ENCODE data around the gene ST13. TPM values are rescaled to one million over a fixed set of nuclear protein-coding genes. Genes with fewer than 3 reads are reported as not detected.

ST13 gene
- total RNA-seq, 1 experiment from 2014 or later = 301 TPM

DNA sequence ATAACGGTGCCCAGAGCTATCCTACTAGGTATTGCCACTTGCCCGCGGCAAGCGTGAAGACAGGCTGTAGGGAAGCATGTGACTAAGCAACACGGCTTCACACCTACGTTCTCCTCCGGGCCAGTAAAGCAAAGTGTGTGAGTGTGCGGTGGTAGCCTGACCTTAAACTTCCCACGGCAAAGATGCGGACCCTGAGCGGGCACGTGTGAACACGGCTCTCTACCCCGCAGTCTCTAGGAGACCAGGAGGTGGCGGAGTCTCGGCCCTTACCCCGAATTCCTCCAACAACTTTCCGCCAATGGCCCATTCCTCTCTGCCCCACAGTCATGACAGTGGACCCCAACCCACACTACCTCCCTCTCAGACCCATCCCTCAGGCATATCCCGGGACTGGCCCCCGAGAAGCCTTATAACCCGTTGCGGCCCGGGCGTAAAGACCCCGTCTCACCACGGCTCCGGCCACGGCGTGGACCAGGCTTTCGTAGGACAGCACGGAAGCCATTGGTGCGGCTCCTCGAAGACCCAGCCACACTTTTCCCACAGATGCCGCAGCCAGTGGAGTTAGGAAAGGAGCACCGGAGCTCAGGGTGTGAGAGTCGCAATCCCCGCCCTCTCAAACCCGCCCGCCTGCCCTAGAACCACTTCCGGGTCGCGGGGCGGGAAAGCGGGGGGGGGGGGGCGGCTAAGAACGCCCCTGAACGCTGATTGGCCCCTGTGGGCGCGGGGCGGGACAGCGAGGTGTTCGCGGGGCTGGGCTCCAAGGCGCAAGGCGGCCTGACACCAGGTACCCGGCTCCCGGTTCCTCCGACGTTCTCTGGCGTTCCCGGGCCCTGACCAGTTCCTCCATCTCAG lies 37.5 kb downstream of the ST13 start, which contains the start of gene SLC25A17:
TSS of gene SLC25A17 (minus strand) at position 600 of the 852 bp plus-strand sequence. CDS start at position 502, 98 bp downstream.
- Histone ChIP-seq H2AFZ (ENCODE audit: low read depth, low read length, poor library complexity, severe bottlenecking) (peak within 1 kb of the TSS; percentile 88), H3K9me3 (ENCODE audit: control insufficient read depth in 1 of 2, insufficient read depth in 1 of 2, low read depth in 1 of 2, low read length in 2 of 2) (no peaks in the 10 kb centered on the region), H3K36me3 (ENCODE audit: control insufficient read depth in 1 of 2, insufficient read depth in 2 of 2, low read length in 2 of 2) (peaks cover 0 to 2% of the 10 kb centered on the region in 2 experiments; a peak in 2 of 4 replicates), H3K9me2 (ENCODE audit: insufficient read depth) (no peaks in the 10 kb centered on the region), H3K27ac (ENCODE audit: low read depth, low read length) (peak within 1 kb of the TSS; percentile 70), H3K9ac (ENCODE audit: low read length) (peak within 1 kb of the TSS; percentile 89), H4K20me1 (ENCODE audit: insufficient read depth) (no peaks in the 10 kb centered on the region), H3K79me2 (ENCODE audit: insufficient read depth, low read length) (peaks cover 45% of the 10 kb centered on the region), H3K4me1 (ENCODE audit: control insufficient read depth in 1 of 2, insufficient read depth in 2 of 2, low read length in 2 of 2) (peaks cover 8 to 25% of the 10 kb centered on the region in 2 experiments; a peak in 3 of 4 replicates), H3K4me3 (replicated peaks in 1 of 2; ENCODE audit: low read depth in 1 of 2, low read length in 2 of 2) (peak within 1 kb of the TSS; percentile 87 to 92), H3K27me3 (ENCODE audit: insufficient read depth, low read length) (no peaks in the 10 kb centered on the region), H3K4me2 (ENCODE audit: low read length) (peak within 1 kb of the TSS; percentile 92)
- ChIA-PET POLR2A (interaction anchor here (1.0 kb wide), 1 partner anchor 167 kb away, joined by 4 read pairs; no protein-coding TSS in a partner anchor), RAD21 (ENCODE audit: low non-redundant PET in 1 of 2, low total read pairs in 2 of 2, uncharacterized antibody in 2 of 2, unreplicated experiment in 2 of 2) (no interaction called here), CTCF (interaction anchor here (0.9 to 1.0 kb wide), 2 partner anchors 10 to 136 kb away, joined by 3 read pairs; no protein-coding TSS in a partner anchor)
- intact Hi-C loops (cut with micrococcal nuclease) = no loop called here
- DNase-seq (ENCODE audit: low read depth, low spot score) = peak; percentile 66
- peak; percentile 70 for TF ChIP-seq POLR2AphosphoS5 (IDR thresholded peaks at IDR 0.05; ENCODE audit: low read depth, low read length)
- peak; percentile 55 for TF ChIP-seq ELF1 (IDR thresholded peaks at IDR 0.05; ENCODE audit: borderline replicate concordance, low read depth)
- TF ChIP-seq EZH2 (IDR thresholded peaks at IDR 0.05) = no peak
- TF ChIP-seq MAX (IDR thresholded peaks at IDR 0.05) = peak; percentile 86
- no peak; the same call in 1 of the 2 replicates for TF ChIP-seq EGR1 (IDR thresholded peaks at IDR 0.05; ENCODE audit: low read depth)
- no peak for TF ChIP-seq ATF3 (IDR thresholded peaks at IDR 0.05)
- TF ChIP-seq ZFX (IDR thresholded peaks at IDR 0.05) = peak; percentile 41; the same call in 1 of the 2 replicates
- peak; percentile 42 for TF ChIP-seq POLR2A (IDR thresholded peaks at IDR 0.05; ENCODE audit: borderline replicate concordance, extremely low read depth, insufficient read depth, insufficient read length)
- peak; percentile 68 for TF ChIP-seq SP1 (IDR thresholded peaks at IDR 0.05; ENCODE audit: low read depth)
- no peak for TF ChIP-seq TCF7L2 (IDR thresholded peaks at IDR 0.05; ENCODE audit: borderline replicate concordance, extremely low read depth, insufficient read depth, insufficient read length)
- TF ChIP-seq CTCF (IDR thresholded peaks at IDR 0.05 in 2 of 3, conservative IDR thresholded peaks at IDR 0.05 in 1 of 3; ENCODE audit: borderline replicate concordance in 1 of 3, insufficient read depth in 1 of 3, low read depth in 2 of 3, low read length in 2 of 3) = peak in 2 of 3 experiments; percentile 37 to 44; a peak in 4 of 6 replicates
- BruUV-seq (replicated peaks) = TSS peak; percentile 48
- ATAC-seq = peak; percentile 97

Data from HCT116 (cell line).